Measurements from ENCODE around the gene KANSL1.

KANSL1 gene

GRCh38 chr17:46044989-46045388 lies 148.2 kb downstream of the KANSL1 start:
- DNase-seq (ENCODE audit: low spot score), result no peak
- no peak for TF ChIP-seq CTCF (IDR thresholded peaks at IDR 0.05; ENCODE audit: extremely low read depth, missing control alignments)

GRCh38 chr17:46044286-46044928 lies 148.8 kb downstream of the KANSL1 start:
- TF ChIP-seq CTCF (IDR thresholded peaks at IDR 0.05; ENCODE audit: extremely low read depth, missing control alignments), result peak; percentile 33
- no peak for DNase-seq (ENCODE audit: low spot score)

GRCh38 chr17:46043606-46044005 lies 149.6 kb downstream of the KANSL1 start:
- TF ChIP-seq CTCF (IDR thresholded peaks at IDR 0.05; ENCODE audit: extremely low read depth, missing control alignments), result no peak
- DNase-seq (ENCODE audit: low spot score), result no peak

- no peak for TF ChIP-seq CTCF (IDR thresholded peaks at IDR 0.05; ENCODE audit: extremely low read depth, missing control alignments)
- no peak for DNase-seq (ENCODE audit: low spot score)
Measured at GRCh38 chr17:46042925-46043324, 150.3 kb downstream of the KANSL1 start.

- TF ChIP-seq CTCF (IDR thresholded peaks at IDR 0.05; ENCODE audit: extremely low read depth, missing control alignments), result no peak
- no peak for DNase-seq (ENCODE audit: low spot score)
Measured at GRCh38 chr17:46042246-46042645, 151.0 kb downstream of the KANSL1 start.

- DNase-seq (ENCODE audit: low spot score), result no peak
- TF ChIP-seq CTCF (IDR thresholded peaks at IDR 0.05; ENCODE audit: extremely low read depth, missing control alignments), result no peak
Measured at GRCh38 chr17:46039592-46040186, 153.5 kb downstream of the KANSL1 start.

GRCh38 chr17:46038937-46039336 lies 154.3 kb downstream of the KANSL1 start:
- TF ChIP-seq CTCF (IDR thresholded peaks at IDR 0.05; ENCODE audit: extremely low read depth, missing control alignments), result no peak
- no peak for DNase-seq (ENCODE audit: low spot score)

Data from GM20000 (cell line).